Keratinocyte (primary cell): ENCODE measurements around the gene PCDHA6. TPM values are rescaled to one million over a fixed set of nuclear protein-coding genes. Genes with fewer than 3 reads are reported as not detected.
"Not testable (repeated sequence)": the region's sequence is repeated elsewhere in the genome, so short reads cannot be mapped to it uniquely, and the experiment has no call there.

Source experiments
- DNase-seq: peaks from one replicate; pipeline ENCODE4 v3.0.0-alpha.2; 2011; ENCODE audit warnings: low read depth, missing footprints, low spot score
- FAIRE-seq: peaks from 2 replicates; lab custom pipeline; 2011; peaks lifted over from hg19 to GRCh38; lab: Jason Lieb, UNC
- H2AFZ ChIP-seq: 2 replicates; pipeline ENCODE4 v1.6.0; 2012; ENCODE audit warnings: low read length, control low read depth, inconsistent platforms; ENCODE audit not compliant: control insufficient read depth
- H3K27ac ChIP-seq: 2 replicates; pipeline ENCODE4 v1.5.1; 2011; ENCODE audit warnings: low read length; ENCODE audit not compliant: control insufficient read depth, insufficient read depth
- H3K27me3 ChIP-seq: 3 replicates; pipeline ENCODE4 v1.6.0; 2011; ENCODE audit warnings: low read length; ENCODE audit not compliant: control insufficient read depth, insufficient read depth; ENCODE audit errors: extremely low read depth
- H3K36me3 ChIP-seq, 2 experiments: 2 replicates in 1 of 2; 3 replicates in 1 of 2; pipeline ENCODE4 v1.5.1; 2011; ENCODE audit warnings: low read length in 2 of 2, mild to moderate bottlenecking in 1 of 2; ENCODE audit not compliant: control insufficient read depth in 2 of 2, insufficient read depth in 2 of 2; ENCODE audit errors: extremely low read depth in 1 of 2
- H3K4me1 ChIP-seq: 3 replicates; pipeline ENCODE4 v1.5.1; 2011; ENCODE audit warnings: low read length; ENCODE audit not compliant: control insufficient read depth, insufficient read depth; ENCODE audit errors: extremely low read depth
- H3K4me2 ChIP-seq: 3 replicates; pipeline ENCODE4 v1.6.0; 2011; ENCODE audit warnings: low read depth, low read length; ENCODE audit not compliant: control insufficient read depth, insufficient read depth; ENCODE audit errors: extremely low read depth
- H3K4me3 ChIP-seq, 3 experiments: fragments of 200-600 bp in 1 of 3; sonication (generic) in 1 of 3; 2 replicates in 2 of 3; 3 replicates in 1 of 3; pipeline ENCODE4 v1.5.1; 2011 to 2016; ENCODE audit warnings: low read length in 3 of 3, mild to moderate bottlenecking in 3 of 3, control low read depth in 2 of 3, inconsistent platforms in 1 of 3, low read depth in 1 of 3, mixed read lengths in 1 of 3, mixed run types in 1 of 3, moderate library complexity in 1 of 3; ENCODE audit not compliant: control insufficient read depth in 2 of 3, insufficient read depth in 2 of 3; ENCODE audit errors: extremely low read depth in 1 of 3
- H3K79me2 ChIP-seq: 2 replicates; pipeline ENCODE4 v1.6.0; 2012; ENCODE audit warnings: low read length; ENCODE audit not compliant: control insufficient read depth, insufficient read depth
- H3K9ac ChIP-seq: 3 replicates; pipeline ENCODE4 v1.6.0; 2011; ENCODE audit warnings: low read length; ENCODE audit not compliant: control insufficient read depth, insufficient read depth; ENCODE audit errors: extremely low read depth
- H3K9me1 ChIP-seq: 3 replicates; pipeline ENCODE4 v1.6.0; 2011; ENCODE audit warnings: low read length; ENCODE audit not compliant: control insufficient read depth, insufficient read depth; ENCODE audit errors: extremely low read depth
- H3K9me3 ChIP-seq: 2 replicates; pipeline ENCODE4 v1.5.1; 2012; ENCODE audit warnings: low read depth, low read length; ENCODE audit not compliant: control insufficient read depth
- H4K20me1 ChIP-seq: 3 replicates; pipeline ENCODE4 v1.6.0; 2011; ENCODE audit warnings: low read length; ENCODE audit not compliant: control insufficient read depth, insufficient read depth; ENCODE audit errors: extremely low read depth
- CTCF ChIP-seq, 3 experiments: IDR thresholded peaks in 1 of 3; conservative IDR thresholded peaks in 1 of 3; optimal IDR thresholded peaks in 1 of 3; 2 replicates in 2 of 3; 3 replicates in 1 of 3; pipeline versions ENCODE3 to v1.5.1; 2011; ENCODE audit warnings: low read length in 3 of 3, mild to moderate bottlenecking in 3 of 3, moderate library complexity in 2 of 3, control low read depth in 1 of 3, inconsistent platforms in 1 of 3; ENCODE audit not compliant: insufficient read depth in 2 of 3; ENCODE audit errors: extremely low read depth in 1 of 3
- EZH2 ChIP-seq: IDR thresholded peaks from one replicate; pipeline ENCODE4 v1.6.1; 2012; ENCODE audit warnings: inconsistent platforms, mild to moderate bottlenecking, low read length, moderate library complexity
- dilution Hi-C: fragments of 300-500 bp; cut with MboI; formaldehyde crosslinking; loops from one replicate; pipeline ENCODE4 v1.7.0; 2020; ENCODE audit warnings: low sequenced_read_pairs; ENCODE audit not compliant: extremely low pct_ligation_motif_present
- polyA plus RNA-seq, 5 experiments: library from polyadenylated mRNA; depleted of rRNA in 3 of 5; stranded (reverse) in 3 of 5; stranded (forward) in 1 of 5; unstranded in 1 of 5; fragments of >200 nt; gene quantifications; 1 replicate in 1 of 5; 2 replicates in 3 of 5; 3 replicates in 1 of 5; pipeline versions ENCODE4 v1.2.1 to v1.2.3, GENCODE V29; 2011 to 2012; ENCODE audit warnings: missing spikeins in 2 of 5, low read depth in 1 of 5, low replicate concordance in 1 of 5

The PCDHA6 gene
- polyA plus RNA-seq, 1 donor (not counting 4 experiments of a cell fraction or from before 2014, with no cell fraction given): 0.04 TPM

DNA sequence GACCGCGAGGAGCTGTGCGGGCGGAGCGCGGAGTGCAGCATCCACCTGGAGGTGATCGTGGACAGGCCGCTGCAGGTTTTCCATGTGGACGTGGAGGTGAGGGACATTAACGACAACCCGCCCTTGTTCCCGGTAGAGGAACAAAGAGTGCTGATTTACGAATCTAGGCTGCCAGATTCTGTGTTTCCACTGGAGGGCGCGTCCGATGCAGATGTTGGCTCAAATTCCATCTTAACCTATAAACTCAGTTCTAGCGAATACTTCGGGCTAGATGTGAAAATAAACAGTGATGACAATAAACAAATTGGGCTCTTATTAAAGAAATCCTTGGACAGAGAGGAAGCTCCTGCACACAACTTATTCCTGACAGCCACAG is 590 bp downstream of the PCDHA6 start:
- no peak overlapping the region for H3K27ac ChIP-seq
- dilution Hi-C loops: no loop called here
- no peak for FAIRE-seq

GRCh38 chr5:140829511-140830501 is 2.0 kb downstream of the PCDHA6 start:
- H3K27me3 ChIP-seq, H4K20me1 ChIP-seq, H3K9me3 ChIP-seq, H3K9ac ChIP-seq, DNase-seq, H3K4me1 ChIP-seq, FAIRE-seq, H2AFZ ChIP-seq, H3K27ac ChIP-seq, H3K79me2 ChIP-seq, H3K9me1 ChIP-seq, H3K4me3 ChIP-seq, H3K36me3 ChIP-seq, dilution Hi-C loops, H3K4me2 ChIP-seq: not testable (repeated sequence)

More for the DNA sequence above, 590 bp downstream of the PCDHA6 start:
- Histone ChIP-seq H3K4me2 (no peak overlapping the region), H3K4me3 (no peak overlapping the region), H3K79me2 (no peaks in the 10 kb centered on the region), H3K9ac (no peak overlapping the region), H2AFZ (no peak overlapping the region), H3K36me3 (no peaks in the 10 kb centered on the region), H3K9me1 (no peaks in the 10 kb centered on the region), H3K4me1 (no peaks in the 10 kb centered on the region), H3K9me3 (peaks cover 10% of the 10 kb centered on the region), H4K20me1 (no peaks in the 10 kb centered on the region), H3K27me3 (no peaks in the 10 kb centered on the region)
- no peak for TF ChIP-seq EZH2
- TF ChIP-seq CTCF (optimal IDR thresholded peaks at IDR 0.05 in 1 of 3, IDR thresholded peaks at IDR 0.05 in 1 of 3, conservative IDR thresholded peaks at IDR 0.05 in 1 of 3; ENCODE audit: extremely low read depth in 1 of 3, insufficient read depth in 2 of 3, low read length in 3 of 3): no peak
- DNase-seq: no peak
